Lower leg skin (tissue), 4 donors: ENCODE measurements around the gene TMEM117. TPM values are rescaled to one million over a fixed set of nuclear protein-coding genes. Genes with fewer than 3 reads are reported as not detected.

Source experiments
- DNase-seq, 2 donors: peaks; one replicate each; pipeline ENCODE4 v3.0.0-alpha.2; 2019; ENCODE audit warnings: low spot score in 2 of 2
- H3K4me3 ChIP-seq: fragments of 200-600 bp; sonication (generic); 2 replicates; pipeline ENCODE4 v1.5.1; 2017; ENCODE audit warnings: mild to moderate bottlenecking, low read depth; ENCODE audit not compliant: poor library complexity, severe bottlenecking
- CTCF ChIP-seq, 3 donors: fragments of 450-650 bp; IDR thresholded peaks; one replicate each; pipeline ENCODE4 v1.5.1; 2016; ENCODE audit warnings: antibody characterized with exemption in 3 of 3, mild to moderate bottlenecking in 3 of 3, moderate library complexity in 2 of 3
- POLR2A ChIP-seq, 2 donors: fragments of 450-650 bp; IDR thresholded peaks; one replicate each; pipeline ENCODE4 v1.6.1; 2016 to 2017; ENCODE audit warnings: antibody characterized with exemption in 2 of 2, mild to moderate bottlenecking in 1 of 2, moderate library complexity in 1 of 2
- WGBS, 2 donors: methylation state at CpG; one replicate each; pipeline ENCODE4 v1.1.5; 2018; 5-methylcytosine and 5-hydroxymethylcytosine counted together
- intact Hi-C: fragments of 100-400 bp; cut with DNase I; formaldehyde crosslinking; loops from one replicate; pipeline ENCODE4 v1.15.0; 2023; ENCODE audit warnings: low total_unique reads
- total RNA-seq, 4 donors: library from RNA; depleted of rRNA; stranded (reverse); fragments of >200 nt; gene quantifications; one replicate each; pipeline ENCODE4 v1.1.0, GENCODE V29; 2016

The TMEM117 gene
- total RNA-seq, 4 donors from 2014 or later = 19.9 to 27.8 (median 24.3) TPM

GRCh38 chr12:44314007-44314500 lies 478.2 kb downstream of the TMEM117 start:
- intact Hi-C loops = no loop called here
- no peak overlapping the region for H3K4me3 ChIP-seq
- TF ChIP-seq CTCF (IDR thresholded peaks at IDR 0.05) (no peak), POLR2A (IDR thresholded peaks at IDR 0.05) (no peak)
- WGBS, 2 donors = 96% methylated on average over 1 of the region's 1 CpG
- no peak for DNase-seq

GRCh38 chr12:44317651-44318126 lies 481.8 kb downstream of the TMEM117 start:
- no peak overlapping the region for H3K4me3 ChIP-seq
- 75 to 87% methylated on average over 7 of the region's 7 CpGs for WGBS, 2 donors
- no peak for TF ChIP-seq POLR2A (IDR thresholded peaks at IDR 0.05)
- intact Hi-C loops = no loop called here
- DNase-seq = no peak

- TF ChIP-seq CTCF (IDR thresholded peaks at IDR 0.05) (no peak), POLR2A (IDR thresholded peaks at IDR 0.05) (no peak)
- no peak overlapping the region for H3K4me3 ChIP-seq
- DNase-seq = no peak
- intact Hi-C loops = no loop called here
Observed at GRCh38 chr12:44331269-44331668, 495.4 kb downstream of the TMEM117 start.

GRCh38 chr12:44334347-44334746 lies 498.5 kb downstream of the TMEM117 start:
- no peak overlapping the region for H3K4me3 ChIP-seq
- no peak for DNase-seq
- intact Hi-C loops = no loop called here
- TF ChIP-seq CTCF (IDR thresholded peaks at IDR 0.05) (no peak), POLR2A (IDR thresholded peaks at IDR 0.05) (no peak)
- 89 to 98% methylated on average over 5 of the region's 5 CpGs for WGBS, 2 donors

GRCh38 chr12:44335030-44335429 lies 499.1 kb downstream of the TMEM117 start:
- DNase-seq = no peak
- H3K4me3 ChIP-seq = no peak overlapping the region
- intact Hi-C loops = no loop called here
- TF ChIP-seq CTCF (IDR thresholded peaks at IDR 0.05) = no peak
- no peak for TF ChIP-seq POLR2A (IDR thresholded peaks at IDR 0.05)

GRCh38 chr12:44336577-44336976 lies 500.7 kb downstream of the TMEM117 start:
- intact Hi-C loops = no loop called here
- WGBS, 2 donors = 87 to 94% methylated on average over 2 of the region's 2 CpGs
- no peak for DNase-seq
- no peak overlapping the region for H3K4me3 ChIP-seq
- no peak for TF ChIP-seq POLR2A (IDR thresholded peaks at IDR 0.05)
- no peak for TF ChIP-seq CTCF (IDR thresholded peaks at IDR 0.05)
